ENCODE measurements around the gene ANP32B. TPM values are rescaled to one million over a fixed set of nuclear protein-coding genes. Genes with fewer than 3 reads are reported as not detected.
"Not testable (repeated sequence)": the region's sequence is repeated elsewhere in the genome, so short reads cannot be mapped to it uniquely, and the experiment has no call there.

ANP32B gene
- total RNA-seq, 1 experiment from 2014 or later = 10.1 TPM

DNA sequence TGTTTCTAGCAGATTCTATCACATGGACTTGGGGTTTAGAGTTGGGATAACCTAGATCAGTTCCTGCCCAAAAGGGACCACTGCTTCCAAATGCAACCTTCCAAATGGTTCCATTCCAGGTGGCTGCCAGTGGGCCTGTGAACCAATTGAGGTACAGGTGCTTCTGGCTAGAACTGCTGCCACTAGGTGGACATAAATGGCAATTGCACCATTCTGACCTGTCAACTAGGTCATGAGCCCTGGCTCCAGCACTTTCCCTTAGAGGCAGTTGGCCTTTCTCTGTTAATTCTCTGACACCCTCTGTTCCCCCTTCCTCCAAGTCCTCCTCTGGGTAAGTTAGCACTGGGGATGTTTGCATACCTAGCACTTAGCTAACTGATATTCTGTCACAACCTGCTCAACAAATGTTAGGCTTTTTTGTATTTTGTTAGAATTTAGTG, 28.6 kb upstream of the ANP32B start:
- DNase-seq (ENCODE audit: low read depth in 1 of 2, low spot score in 2 of 2) = no peak

DNA sequence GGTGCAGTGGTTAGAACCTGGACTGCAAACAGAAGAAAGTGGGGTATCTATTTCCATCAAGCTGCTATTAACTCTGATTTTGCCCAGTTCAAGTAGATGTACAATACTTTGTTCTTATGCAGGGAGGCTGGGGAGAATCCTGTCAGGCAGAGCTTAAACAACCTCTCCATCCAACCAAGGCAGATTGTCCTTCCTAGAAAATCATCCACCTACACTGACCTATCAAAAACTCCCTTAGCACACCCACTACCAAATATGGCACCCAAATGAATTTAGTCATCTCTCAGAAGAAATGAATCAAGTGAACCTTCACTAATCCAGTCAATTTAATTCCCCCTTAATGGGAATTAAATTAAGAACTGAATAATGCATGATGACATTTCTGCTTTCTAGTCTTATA, 26.8 kb upstream of the ANP32B start:
- Histone ChIP-seq H3K4me3 (no peak overlapping the region), H3K36me3 (no peaks in the 10 kb centered on the region), H3K4me1 (replicated peaks) (peaks cover 8% of the 10 kb centered on the region), H3K27ac (no peak overlapping the region), H3K27me3 (replicated peaks) (0 out of 2 replicates have a peak, but pooled peaks cover 4% of the 10 kb centered on the region), H3K9me3 (replicated peaks) (no peaks in the 10 kb centered on the region; the same call in 1 of the 2 replicates)
- no peak for DNase-seq (ENCODE audit: low read depth in 1 of 2, low spot score in 2 of 2)

More for the DNA sequence above, 28.6 kb upstream of the ANP32B start:
- H3K36me3 ChIP-seq = no peaks in the 10 kb centered on the region
- H3K27me3 ChIP-seq (replicated peaks) = 0 out of 2 replicates have a peak, but pooled peaks cover 4% of the 10 kb centered on the region
- H3K27ac ChIP-seq = no peak overlapping the region
- no peaks in the 10 kb centered on the region; the same call in 1 of the 2 replicates for H3K9me3 ChIP-seq (replicated peaks)
- H3K4me1 ChIP-seq (replicated peaks) = peaks cover 8% of the 10 kb centered on the region
- no peak overlapping the region for H3K4me3 ChIP-seq

DNA sequence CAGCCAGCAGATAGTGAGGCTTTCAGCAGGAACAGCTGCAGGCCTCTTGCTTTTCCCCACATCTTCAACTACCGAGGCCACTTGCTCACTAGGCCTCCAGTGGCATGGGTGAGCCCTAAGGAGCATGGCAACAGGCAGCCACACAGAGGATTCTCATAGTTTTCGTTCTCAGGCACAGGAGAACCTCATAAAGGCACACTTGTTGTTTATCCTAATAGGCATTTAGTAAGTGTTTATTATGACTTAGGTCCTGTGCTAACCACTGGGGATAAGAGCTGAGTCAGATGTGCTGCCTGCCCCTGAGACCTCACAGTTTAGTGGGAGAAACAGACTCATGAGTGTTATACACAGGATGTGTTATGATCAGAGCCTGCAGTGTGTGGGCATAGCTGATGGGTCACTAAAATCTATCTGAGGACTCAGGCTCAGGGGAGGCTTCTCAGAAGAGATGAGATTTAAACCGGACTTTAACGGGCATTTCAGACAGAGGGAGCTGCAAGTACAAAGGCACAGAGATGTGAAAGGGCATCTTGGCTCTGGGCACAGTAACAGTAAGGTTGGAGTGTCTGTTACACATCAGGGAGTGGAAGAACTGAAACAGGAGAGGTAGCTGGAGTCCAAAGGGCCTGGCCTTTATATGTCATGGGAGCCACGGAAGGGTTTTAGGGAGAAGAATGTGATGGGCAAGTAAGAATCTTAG, 24.2 kb upstream of the ANP32B start:
- Histone ChIP-seq H3K36me3 (no peaks in the 10 kb centered on the region), H3K27ac (no peak overlapping the region), H3K4me1 (replicated peaks) (peaks cover 8% of the 10 kb centered on the region)

DNA sequence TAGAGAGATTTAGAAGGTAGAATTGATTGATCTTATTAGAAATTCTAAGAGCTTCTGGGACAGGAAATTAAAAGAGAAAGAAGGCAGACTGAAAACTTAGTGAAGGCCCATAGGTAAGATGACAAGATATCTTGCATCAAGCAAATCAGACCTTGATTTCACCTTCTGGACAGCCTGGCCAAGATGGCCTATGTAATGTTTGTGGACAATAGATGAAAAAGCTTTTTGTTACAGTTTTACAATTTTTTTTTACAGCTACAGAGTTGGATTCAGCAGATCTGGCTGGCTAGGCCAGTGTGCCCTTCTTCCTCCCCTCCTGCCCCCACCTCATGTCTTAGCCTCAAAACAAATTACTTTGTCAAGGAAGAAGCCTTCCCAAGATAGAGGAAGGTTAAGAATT, 23.6 kb upstream of the ANP32B start:
- Histone ChIP-seq H3K9me3 (replicated peaks) (no peaks in the 10 kb centered on the region), H3K27ac (no peak overlapping the region), H3K4me3 (no peak overlapping the region), H3K36me3 (no peaks in the 10 kb centered on the region), H3K4me1 (replicated peaks) (peaks cover 8% of the 10 kb centered on the region), H3K27me3 (replicated peaks) (no peaks in the 10 kb centered on the region; the same call in 1 of the 2 replicates)
- no peak for DNase-seq (ENCODE audit: low read depth in 1 of 2, low spot score in 2 of 2)

More for the DNA sequence above, 24.2 kb upstream of the ANP32B start:
- DNase-seq (ENCODE audit: low read depth in 1 of 2, low spot score in 2 of 2) = peak; percentile 41 to 50
- Histone ChIP-seq H3K4me3 (no peak overlapping the region), H3K9me3 (replicated peaks) (no peaks in the 10 kb centered on the region; the same call in 1 of the 2 replicates), H3K27me3 (replicated peaks) (no peaks in the 10 kb centered on the region; the same call in 1 of the 2 replicates)

DNA sequence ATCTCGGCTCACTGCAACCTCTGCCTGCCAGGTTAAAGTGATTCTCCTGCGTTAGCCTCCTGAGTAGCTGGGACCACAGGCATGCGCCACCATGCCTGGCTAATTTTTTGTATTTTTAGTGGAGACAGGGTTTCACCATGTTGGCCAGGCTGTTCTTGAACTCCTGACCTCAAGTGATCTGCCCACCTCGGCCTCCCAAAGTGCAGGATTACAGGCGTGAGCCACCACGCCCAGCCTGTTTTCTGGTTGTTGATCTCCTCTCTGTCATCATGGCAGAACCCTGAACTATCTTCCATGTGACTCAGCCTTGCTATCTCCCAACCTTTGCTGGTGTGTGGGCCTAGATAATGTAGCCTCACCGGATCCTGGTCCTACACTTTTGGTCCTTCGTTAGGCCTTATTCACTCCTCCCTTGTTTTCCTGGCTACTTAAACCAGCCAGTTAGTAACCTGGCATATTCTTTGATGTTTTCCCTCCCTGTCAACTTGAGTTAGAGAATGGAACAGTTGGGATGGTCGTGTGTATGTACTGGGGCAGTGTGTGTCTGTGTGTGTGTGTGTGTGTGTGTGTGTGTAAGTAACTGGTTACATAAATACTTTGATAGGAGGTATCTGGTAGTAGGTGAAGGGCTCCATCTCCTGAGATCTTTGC, 22.3 kb upstream of the ANP32B start:
- H3K9me3 ChIP-seq (replicated peaks); H3K27me3 ChIP-seq (replicated peaks); H3K4me3 ChIP-seq; DNase-seq (ENCODE audit: low read depth in 1 of 2, low spot score in 2 of 2); H3K4me1 ChIP-seq (replicated peaks); H3K36me3 ChIP-seq; H3K27ac ChIP-seq: not testable (repeated sequence)

DNA sequence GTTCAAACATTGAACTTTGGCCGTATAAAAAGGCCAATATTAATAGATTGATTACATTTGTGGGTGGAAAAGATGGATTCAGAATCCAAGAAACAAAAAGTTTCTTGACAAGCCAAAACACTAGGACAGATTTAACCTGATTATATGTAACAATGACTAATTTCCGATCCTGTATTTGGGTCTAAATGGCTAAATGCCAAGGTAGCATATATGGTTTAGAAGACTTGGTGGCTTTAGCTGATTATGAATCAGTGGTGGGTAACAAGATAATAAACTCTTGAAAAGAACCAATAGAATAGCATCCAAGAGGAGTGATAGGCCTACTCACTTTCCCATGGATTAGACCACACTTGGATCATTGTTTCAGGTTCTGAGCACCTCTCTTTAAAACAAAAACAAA, 21.8 kb upstream of the ANP32B start:
- no peak overlapping the region for H3K4me3 ChIP-seq
- no peak for DNase-seq (ENCODE audit: low read depth in 1 of 2, low spot score in 2 of 2)
- peaks cover 8% of the 10 kb centered on the region for H3K4me1 ChIP-seq (replicated peaks)
- no peaks in the 10 kb centered on the region for H3K36me3 ChIP-seq
- no peaks in the 10 kb centered on the region for H3K9me3 ChIP-seq (replicated peaks)
- no peaks in the 10 kb centered on the region; the same call in 1 of the 2 replicates for H3K27me3 ChIP-seq (replicated peaks)
- no peak overlapping the region for H3K27ac ChIP-seq

DNA sequence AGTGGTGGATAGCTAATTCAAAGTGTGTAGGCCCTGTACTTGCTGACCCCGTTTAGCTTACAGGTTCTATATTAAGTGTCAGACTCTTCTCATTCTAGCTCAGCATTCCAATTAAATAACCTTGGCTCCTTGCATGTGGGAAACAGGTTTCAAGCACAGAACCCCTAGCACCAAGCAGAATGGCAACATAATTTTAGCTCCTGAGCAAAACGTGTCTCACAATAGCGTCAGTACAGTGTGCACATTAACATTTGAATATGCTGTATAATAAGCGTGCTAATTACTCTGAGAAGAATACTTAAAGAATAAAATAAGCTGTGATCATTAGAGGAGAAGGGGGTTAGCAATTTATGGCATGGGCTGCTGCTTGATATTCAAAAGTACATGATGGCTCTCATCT, 21.0 kb upstream of the ANP32B start:
- no peak overlapping the region for H3K27ac ChIP-seq
- DNase-seq (ENCODE audit: low read depth in 1 of 2, low spot score in 2 of 2) = no peak
- peaks cover 8% of the 10 kb centered on the region for H3K4me1 ChIP-seq (replicated peaks)
- H3K4me3 ChIP-seq = no peak overlapping the region
- no peaks in the 10 kb centered on the region for H3K36me3 ChIP-seq
- no peaks in the 10 kb centered on the region for H3K9me3 ChIP-seq (replicated peaks)
- H3K27me3 ChIP-seq (replicated peaks) = no peaks in the 10 kb centered on the region; the same call in 1 of the 2 replicates

DNA sequence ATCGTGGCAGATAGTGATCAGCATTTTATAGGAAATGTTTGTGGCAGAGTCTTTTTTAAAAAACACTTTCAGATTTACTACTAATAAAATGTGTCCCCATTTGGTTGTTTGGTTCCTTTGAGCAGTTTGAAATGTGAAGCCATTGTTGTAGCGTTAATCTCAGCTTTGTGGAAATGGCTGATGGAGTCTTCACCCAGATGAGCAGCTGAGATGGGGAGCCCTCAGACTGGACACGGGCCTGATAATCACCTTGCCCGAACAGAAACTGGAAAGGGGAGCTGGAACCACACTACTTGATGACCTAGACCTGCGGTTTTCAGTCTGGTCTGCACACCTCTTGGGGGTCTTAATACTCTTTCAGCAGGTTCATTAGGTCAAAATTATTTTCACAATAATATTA, 20.6 kb upstream of the ANP32B start:
- no peak for DNase-seq (ENCODE audit: low read depth in 1 of 2, low spot score in 2 of 2)
- H3K36me3 ChIP-seq = no peaks in the 10 kb centered on the region
- no peak overlapping the region for H3K4me3 ChIP-seq
- H3K27me3 ChIP-seq (replicated peaks) = no peaks in the 10 kb centered on the region; the same call in 1 of the 2 replicates
- H3K4me1 ChIP-seq (replicated peaks) = peaks cover 8% of the 10 kb centered on the region
- H3K9me3 ChIP-seq (replicated peaks) = no peaks in the 10 kb centered on the region
- no peak overlapping the region for H3K27ac ChIP-seq

DNA sequence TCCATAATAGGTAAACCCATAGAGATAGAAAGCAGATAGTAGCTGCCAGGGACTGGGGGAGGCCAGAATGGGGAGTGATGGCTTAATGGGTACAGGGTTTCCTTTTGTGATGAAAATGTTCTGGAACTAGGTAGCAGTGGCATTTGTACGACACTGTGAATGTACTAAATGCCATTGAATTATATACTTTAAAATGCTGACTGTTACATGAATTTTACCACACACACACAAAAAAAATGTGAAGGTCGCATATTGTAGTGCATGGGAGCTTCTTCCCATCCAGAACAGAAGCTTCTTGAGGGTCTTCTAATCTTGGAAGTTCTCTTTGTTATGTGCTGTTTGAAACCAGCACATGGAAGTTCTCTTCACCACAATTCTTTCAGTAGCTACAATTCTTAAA, 19.9 kb upstream of the ANP32B start:
- DNase-seq (ENCODE audit: low read depth in 1 of 2, low spot score in 2 of 2) = no peak
- Histone ChIP-seq H3K36me3 (no peaks in the 10 kb centered on the region), H3K4me1 (replicated peaks) (peaks cover 8% of the 10 kb centered on the region), H3K9me3 (replicated peaks) (no peaks in the 10 kb centered on the region), H3K27ac (no peak overlapping the region), H3K4me3 (no peak overlapping the region), H3K27me3 (replicated peaks) (no peaks in the 10 kb centered on the region; the same call in 1 of the 2 replicates)

DNA sequence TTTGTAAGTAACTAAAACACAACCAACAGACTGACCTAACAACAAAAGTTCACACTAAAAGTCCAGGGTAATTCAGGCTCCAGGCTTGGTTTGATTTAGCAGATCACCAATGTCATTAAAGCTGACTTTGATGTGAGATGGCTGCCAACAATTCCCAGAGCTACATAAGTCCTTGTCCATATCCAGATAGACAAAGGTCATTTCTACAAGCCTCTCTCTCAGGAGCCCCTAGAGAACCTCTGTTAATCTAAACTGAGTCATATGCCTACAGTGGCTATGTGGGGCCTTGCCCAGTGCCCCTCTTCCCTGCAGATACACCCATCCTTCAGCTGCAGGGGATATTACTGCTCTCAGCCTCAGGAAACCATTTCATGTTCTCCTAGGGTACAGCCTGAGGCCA, 18.2 kb upstream of the ANP32B start:
- H3K9me3 ChIP-seq (replicated peaks) = no peaks in the 10 kb centered on the region
- H3K4me3 ChIP-seq = no peak overlapping the region
- no peaks in the 10 kb centered on the region for H3K36me3 ChIP-seq

DNA sequence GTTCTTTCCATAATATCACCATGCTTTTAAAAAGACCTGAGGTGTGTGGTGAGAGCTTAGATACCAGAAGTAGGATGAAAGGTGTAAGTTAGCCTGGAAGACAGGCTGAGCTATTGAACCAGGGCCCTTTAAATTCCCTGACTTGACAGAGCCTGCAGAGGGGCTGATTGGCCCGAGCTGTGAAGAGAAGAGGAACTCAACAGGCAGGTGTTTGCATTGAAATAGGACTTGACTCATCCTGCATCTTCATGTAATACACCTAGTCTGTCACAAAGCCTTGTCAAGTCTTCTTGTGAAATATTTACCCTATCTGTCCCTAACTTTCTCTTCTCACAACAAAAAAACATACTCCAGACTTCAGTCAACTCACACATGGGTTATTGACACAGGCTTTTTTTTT, 16.6 kb upstream of the ANP32B start:
- Histone ChIP-seq H3K36me3 (no peaks in the 10 kb centered on the region), H3K27me3 (replicated peaks) (no peaks in the 10 kb centered on the region; the same call in 1 of the 2 replicates), H3K4me3 (no peak overlapping the region), H3K9me3 (replicated peaks) (no peaks in the 10 kb centered on the region), H3K27ac (no peak overlapping the region), H3K4me1 (replicated peaks) (no peaks in the 10 kb centered on the region)
- DNase-seq (ENCODE audit: low read depth in 1 of 2, low spot score in 2 of 2) = no peak

More for the DNA sequence above, 18.2 kb upstream of the ANP32B start:
- H3K27me3 ChIP-seq (replicated peaks) = no peaks in the 10 kb centered on the region; the same call in 1 of the 2 replicates
- no peak overlapping the region for H3K27ac ChIP-seq
- H3K4me1 ChIP-seq (replicated peaks) = no peaks in the 10 kb centered on the region
- no peak for DNase-seq (ENCODE audit: low read depth in 1 of 2, low spot score in 2 of 2)

DNA sequence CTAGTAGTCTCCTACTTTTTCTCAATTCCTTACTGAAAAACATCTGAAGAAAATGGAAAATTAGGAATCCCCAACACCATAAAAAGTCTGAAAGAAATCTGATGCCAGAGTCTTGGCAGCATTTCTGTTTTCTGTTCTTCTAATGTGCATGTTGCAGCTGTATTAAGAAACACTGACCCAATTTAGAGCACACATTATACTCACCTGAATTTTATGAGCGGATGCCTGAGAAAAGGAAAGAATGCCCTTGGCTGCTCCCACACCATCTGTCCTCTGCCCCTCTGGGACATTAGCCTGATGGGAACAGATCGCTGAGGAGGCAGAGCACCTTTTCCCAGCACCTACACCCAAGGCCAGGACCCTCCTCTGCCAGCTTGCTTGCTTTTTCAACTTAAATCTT, 14.1 kb upstream of the ANP32B start:
- Histone ChIP-seq H3K9me3 (replicated peaks) (no peaks in the 10 kb centered on the region), H3K4me1 (replicated peaks) (no peaks in the 10 kb centered on the region), H3K27ac (no peak overlapping the region), H3K4me3 (no peak overlapping the region), H3K27me3 (replicated peaks) (no peaks in the 10 kb centered on the region), H3K36me3 (no peaks in the 10 kb centered on the region)
- no peak for DNase-seq (ENCODE audit: low read depth in 1 of 2, low spot score in 2 of 2)

DNA sequence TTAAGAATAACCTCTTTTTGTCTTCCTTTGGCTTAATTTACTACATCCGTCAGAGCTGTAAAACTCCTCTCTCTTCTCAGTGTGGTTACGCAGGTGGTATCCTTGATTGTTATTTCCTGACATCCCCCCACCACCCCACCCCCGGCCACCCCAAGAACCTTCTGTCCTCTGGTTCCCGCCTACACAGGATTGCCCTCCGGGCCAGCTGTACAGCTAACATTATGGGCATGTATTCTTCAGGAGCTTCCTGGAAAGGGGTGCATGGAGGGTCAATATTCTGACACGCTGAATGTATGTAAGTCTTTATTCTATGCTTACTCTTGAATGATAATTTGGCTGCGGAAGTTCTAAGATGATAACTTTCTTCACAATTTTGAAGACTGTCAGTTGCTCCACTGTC, 13.0 kb upstream of the ANP32B start:
- H3K4me1 ChIP-seq (replicated peaks) = no peaks in the 10 kb centered on the region
- H3K4me3 ChIP-seq = no peak overlapping the region
- H3K27ac ChIP-seq = no peak overlapping the region
- H3K9me3 ChIP-seq (replicated peaks) = no peaks in the 10 kb centered on the region
- DNase-seq (ENCODE audit: low read depth in 1 of 2, low spot score in 2 of 2) = no peak
- no peaks in the 10 kb centered on the region for H3K27me3 ChIP-seq (replicated peaks)
- H3K36me3 ChIP-seq = no peaks in the 10 kb centered on the region

DNA sequence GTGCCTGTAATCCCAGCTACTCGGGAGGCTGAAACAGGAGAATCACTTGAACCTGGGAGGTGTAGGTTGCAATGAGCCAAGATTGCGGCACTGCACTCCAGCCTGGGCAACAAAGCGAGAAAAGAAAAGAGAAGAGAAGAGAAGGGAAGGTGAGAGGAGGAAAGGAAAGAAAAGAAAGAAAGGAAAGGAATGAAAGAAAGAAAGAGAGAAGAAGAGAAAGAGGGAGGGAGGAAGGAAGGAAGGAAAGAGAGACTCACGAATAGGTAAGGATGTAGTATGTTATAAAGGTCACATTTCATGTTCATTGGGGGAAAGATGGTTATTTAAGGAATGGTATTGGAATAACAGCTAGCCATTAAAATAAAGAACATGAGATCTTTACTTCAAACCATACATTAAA, 10.4 kb upstream of the ANP32B start:
- no peaks in the 10 kb centered on the region for H3K27me3 ChIP-seq (replicated peaks)
- no peaks in the 10 kb centered on the region for H3K9me3 ChIP-seq (replicated peaks)
- no peak overlapping the region for H3K4me3 ChIP-seq
- H3K36me3 ChIP-seq = no peaks in the 10 kb centered on the region
- no peak for DNase-seq (ENCODE audit: low read depth in 1 of 2, low spot score in 2 of 2)
- no peaks in the 10 kb centered on the region for H3K4me1 ChIP-seq (replicated peaks)
- no peak overlapping the region for H3K27ac ChIP-seq

Data from SJSA1 (cell line).